Measurements from ENCODE around the gene NLRP12. TPM values are rescaled to one million over a fixed set of nuclear protein-coding genes. Genes with fewer than 3 reads are reported as not detected.
"Not testable (repeated sequence)": the region's sequence is repeated elsewhere in the genome, so short reads cannot be mapped to it uniquely, and the experiment has no call there.

NLRP12 gene
- total and polyA plus RNA-seq, 2 experiments from 2014 or later, result not detected

- DNase-seq, result no peak
- Histone ChIP-seq H3K27me3 (replicated peaks; ENCODE audit: insufficient read depth) (0 out of 2 replicates have a peak, but pooled peaks cover 4% of the 10 kb centered on the region), H2AFZ (no peak overlapping the region)
Measured at GRCh38 chr19:53785196-53785889, 38.8 kb downstream of the NLRP12 start.

GRCh38 chr19:53782698-53783097 is 41.4 kb downstream of the NLRP12 start:
- no peaks in the 10 kb centered on the region for H3F3A ChIP-seq (ENCODE audit: insufficient read depth)
- no peak overlapping the region for H3K4me3 ChIP-seq
- H3K79me2 ChIP-seq (ENCODE audit: insufficient read depth), result no peaks in the 10 kb centered on the region
- DNase-seq, result no peak
- H2AFZ ChIP-seq, result no peak overlapping the region
- in situ Hi-C loops (cut with MboI), result no loop called here
- no peak for TF ChIP-seq EZH2 (IDR thresholded peaks at IDR 0.05; ENCODE audit: insufficient read depth, poor library complexity, severe bottlenecking)
- no peaks in the 10 kb centered on the region for H3K4me1 ChIP-seq (ENCODE audit: insufficient read depth)
- H3K9ac ChIP-seq, result no peak overlapping the region
- H3K36me3 ChIP-seq (ENCODE audit: low read depth), result no peaks in the 10 kb centered on the region
- H3K27me3 ChIP-seq (replicated peaks; ENCODE audit: insufficient read depth), result 0 out of 2 replicates have a peak, but pooled peaks cover 4% of the 10 kb centered on the region
- no peaks in the 10 kb centered on the region for H4K20me1 ChIP-seq (ENCODE audit: insufficient read depth)
- no peak overlapping the region for H3K4me2 ChIP-seq (ENCODE audit: unreplicated experiment)
- H3K27ac ChIP-seq, result no peak overlapping the region
- H3K9me2 ChIP-seq (ENCODE audit: insufficient read depth), result no peaks in the 10 kb centered on the region
- no peaks in the 10 kb centered on the region for H3K9me3 ChIP-seq (ENCODE audit: low read depth)
- 68 to 73% methylated on average over 4 of the region's 4 CpGs for WGBS, 2 experiments (ENCODE audit: low coverage in 1 of 2, low lambda C conversion rate in 2 of 2, missing lambda C conversion rate in 2 of 2)

More at GRCh38 chr19:53785196-53785889, 38.8 kb downstream of the NLRP12 start:
- Histone ChIP-seq H3K79me2 (ENCODE audit: insufficient read depth) (no peaks in the 10 kb centered on the region), H3F3A (ENCODE audit: insufficient read depth) (no peaks in the 10 kb centered on the region), H3K9me3 (ENCODE audit: low read depth) (no peaks in the 10 kb centered on the region), H3K9me2 (ENCODE audit: insufficient read depth) (no peaks in the 10 kb centered on the region), H3K9ac (no peak overlapping the region), H4K20me1 (ENCODE audit: insufficient read depth) (no peaks in the 10 kb centered on the region), H3K27ac (no peak overlapping the region), H3K4me2 (ENCODE audit: unreplicated experiment) (no peak overlapping the region), H3K36me3 (ENCODE audit: low read depth) (no peaks in the 10 kb centered on the region), H3K4me3 (no peak overlapping the region), H3K4me1 (ENCODE audit: insufficient read depth) (no peaks in the 10 kb centered on the region)
- in situ Hi-C loops (cut with MboI), result no loop called here
- TF ChIP-seq EZH2 (IDR thresholded peaks at IDR 0.05; ENCODE audit: insufficient read depth, poor library complexity, severe bottlenecking), result no peak
- no peak for TF ChIP-seq EZH2phosphoT487 (IDR thresholded peaks at IDR 0.05; ENCODE audit: insufficient read depth, low read depth)
- WGBS, 2 experiments (ENCODE audit: low coverage in 1 of 2, low lambda C conversion rate in 2 of 2, missing lambda C conversion rate in 2 of 2), result 60 to 61% methylated on average over 11 of the region's 11 CpGs

- DNase-seq; H3K27me3 ChIP-seq (replicated peaks; ENCODE audit: insufficient read depth); H3K4me1 ChIP-seq (ENCODE audit: insufficient read depth); H3K27ac ChIP-seq; H2AFZ ChIP-seq; H3K9me3 ChIP-seq (ENCODE audit: low read depth); H3K4me2 ChIP-seq (ENCODE audit: unreplicated experiment); H3K9ac ChIP-seq; in situ Hi-C loops (cut with MboI); H3K9me2 ChIP-seq (ENCODE audit: insufficient read depth); H3K36me3 ChIP-seq (ENCODE audit: low read depth); H3K79me2 ChIP-seq (ENCODE audit: insufficient read depth); H4K20me1 ChIP-seq (ENCODE audit: insufficient read depth); H3K4me3 ChIP-seq; H3F3A ChIP-seq (ENCODE audit: insufficient read depth): not testable (repeated sequence)
- 53 to 57% methylated on average over 8 of the region's 8 CpGs for WGBS, 2 experiments (ENCODE audit: low coverage in 1 of 2, low lambda C conversion rate in 2 of 2, missing lambda C conversion rate in 2 of 2)
Measured at GRCh38 chr19:53781332-53781731, 42.8 kb downstream of the NLRP12 start.

GRCh38 chr19:53780506-53780905 is 43.6 kb downstream of the NLRP12 start:
- Histone ChIP-seq H3K4me2 (ENCODE audit: unreplicated experiment) (no peak overlapping the region), H3K4me1 (ENCODE audit: insufficient read depth) (no peaks in the 10 kb centered on the region), H3K27me3 (replicated peaks; ENCODE audit: insufficient read depth) (0 out of 2 replicates have a peak, but pooled peaks cover 4% of the 10 kb centered on the region), H3K9ac (no peak overlapping the region), H4K20me1 (ENCODE audit: insufficient read depth) (no peaks in the 10 kb centered on the region), H3K79me2 (ENCODE audit: insufficient read depth) (no peaks in the 10 kb centered on the region), H3K9me3 (ENCODE audit: low read depth) (no peaks in the 10 kb centered on the region), H3K36me3 (ENCODE audit: low read depth) (no peaks in the 10 kb centered on the region), H3K27ac (no peak overlapping the region), H3K4me3 (no peak overlapping the region), H2AFZ (no peak overlapping the region), H3F3A (ENCODE audit: insufficient read depth) (no peaks in the 10 kb centered on the region), H3K9me2 (ENCODE audit: insufficient read depth) (no peaks in the 10 kb centered on the region)
- in situ Hi-C loops (cut with MboI), result no loop called here
- WGBS, 2 experiments (ENCODE audit: low coverage in 1 of 2, low lambda C conversion rate in 2 of 2, missing lambda C conversion rate in 2 of 2), result 5 to 9% methylated on average over 1 of the region's 1 CpG
- TF ChIP-seq EZH2phosphoT487 (IDR thresholded peaks at IDR 0.05; ENCODE audit: insufficient read depth, low read depth) (no peak), EZH2 (IDR thresholded peaks at IDR 0.05; ENCODE audit: insufficient read depth, poor library complexity, severe bottlenecking) (no peak)
- no peak for DNase-seq

- in situ Hi-C loops (cut with MboI), result no loop called here
- no peak overlapping the region for H3K4me3 ChIP-seq
- no peak for DNase-seq
- no peaks in the 10 kb centered on the region for H3F3A ChIP-seq (ENCODE audit: insufficient read depth)
- TF ChIP-seq EZH2 (IDR thresholded peaks at IDR 0.05; ENCODE audit: insufficient read depth, poor library complexity, severe bottlenecking) (no peak), EZH2phosphoT487 (IDR thresholded peaks at IDR 0.05; ENCODE audit: insufficient read depth, low read depth) (no peak)
- WGBS, 2 experiments (ENCODE audit: low coverage in 1 of 2, low lambda C conversion rate in 2 of 2, missing lambda C conversion rate in 2 of 2), result 59 to 62% methylated on average over 18 of the region's 18 CpGs
- H4K20me1 ChIP-seq (ENCODE audit: insufficient read depth), result no peaks in the 10 kb centered on the region
- H3K79me2 ChIP-seq (ENCODE audit: insufficient read depth), result no peaks in the 10 kb centered on the region
- no peaks in the 10 kb centered on the region for H3K36me3 ChIP-seq (ENCODE audit: low read depth)
- H3K27me3 ChIP-seq (replicated peaks; ENCODE audit: insufficient read depth), result no peaks in the 10 kb centered on the region
- no peaks in the 10 kb centered on the region for H3K9me3 ChIP-seq (ENCODE audit: low read depth)
- no peak overlapping the region for H3K9ac ChIP-seq
- no peak overlapping the region for H2AFZ ChIP-seq
- H3K9me2 ChIP-seq (ENCODE audit: insufficient read depth), result no peaks in the 10 kb centered on the region
- no peak overlapping the region for H3K27ac ChIP-seq
- H3K4me2 ChIP-seq (ENCODE audit: unreplicated experiment), result no peak overlapping the region
- no peaks in the 10 kb centered on the region for H3K4me1 ChIP-seq (ENCODE audit: insufficient read depth)
Measured at GRCh38 chr19:53775524-53775923, 48.6 kb downstream of the NLRP12 start.

- 5 to 7% methylated on average over 7 of the region's 7 CpGs for WGBS, 2 experiments (ENCODE audit: low coverage in 1 of 2, low lambda C conversion rate in 2 of 2, missing lambda C conversion rate in 2 of 2)
Measured at GRCh38 chr19:53774491-53774890, 49.6 kb downstream of the NLRP12 start.

More at GRCh38 chr19:53774491-53774890, 49.6 kb downstream of the NLRP12 start:
- H3F3A ChIP-seq (ENCODE audit: insufficient read depth); H4K20me1 ChIP-seq (ENCODE audit: insufficient read depth); H2AFZ ChIP-seq; H3K79me2 ChIP-seq (ENCODE audit: insufficient read depth); H3K9me3 ChIP-seq (ENCODE audit: low read depth); H3K4me2 ChIP-seq (ENCODE audit: unreplicated experiment); H3K9ac ChIP-seq; DNase-seq; H3K9me2 ChIP-seq (ENCODE audit: insufficient read depth); in situ Hi-C loops (cut with MboI); H3K4me3 ChIP-seq; H3K27ac ChIP-seq; H3K4me1 ChIP-seq (ENCODE audit: insufficient read depth); H3K36me3 ChIP-seq (ENCODE audit: low read depth); H3K27me3 ChIP-seq (replicated peaks; ENCODE audit: insufficient read depth): not testable (repeated sequence)
